ENCODE results near the gene TNK1.

Gene TNK1

GRCh38 chr17:7379134-7379533 lies 1.8 kb upstream of the TNK1 start:
- DNase-seq (ENCODE audit: low read depth) = no peak
- no peak overlapping the region for H3K4me3 ChIP-seq (ENCODE audit: low read depth, low read length)
- TF ChIP-seq POLR2A (IDR thresholded peaks at IDR 0.05; ENCODE audit: extremely low read depth, insufficient read length) (no peak), MYC (IDR thresholded peaks at IDR 0.05; ENCODE audit: low read depth, low read length) (no peak), CTCF (IDR thresholded peaks at IDR 0.05; ENCODE audit: low read depth, low read length) (no peak), MAX (IDR thresholded peaks at IDR 0.05; ENCODE audit: low read depth, low read length) (no peak)

GRCh38 chr17:7380321-7380720 lies 568 bp upstream of the TNK1 start:
- no peak overlapping the region for H3K4me3 ChIP-seq (ENCODE audit: low read depth, low read length)
- DNase-seq (ENCODE audit: low read depth) = no peak
- TF ChIP-seq CTCF (IDR thresholded peaks at IDR 0.05; ENCODE audit: low read depth, low read length) (no peak), POLR2A (IDR thresholded peaks at IDR 0.05; ENCODE audit: extremely low read depth, insufficient read length) (no peak), MAX (IDR thresholded peaks at IDR 0.05; ENCODE audit: low read depth, low read length) (no peak), MYC (IDR thresholded peaks at IDR 0.05; ENCODE audit: low read depth, low read length) (no peak)

GRCh38 chr17:7382901-7383300 lies 2.0 kb downstream of the TNK1 start:
- no peak for DNase-seq (ENCODE audit: low read depth)
- no peak for TF ChIP-seq CTCF (IDR thresholded peaks at IDR 0.05; ENCODE audit: low read depth, low read length)
- TF ChIP-seq MAX (IDR thresholded peaks at IDR 0.05; ENCODE audit: low read depth, low read length) = no peak
- TF ChIP-seq POLR2A (IDR thresholded peaks at IDR 0.05; ENCODE audit: extremely low read depth, insufficient read length) = no peak
- no peak for TF ChIP-seq MYC (IDR thresholded peaks at IDR 0.05; ENCODE audit: low read depth, low read length)
- no peak overlapping the region for H3K4me3 ChIP-seq (ENCODE audit: low read depth, low read length)

GRCh38 chr17:7383371-7383741 lies 2.5 kb downstream of the TNK1 start:
- DNase-seq (ENCODE audit: low read depth) = no peak
- TF ChIP-seq CTCF (IDR thresholded peaks at IDR 0.05; ENCODE audit: low read depth, low read length) = no peak
- no peak for TF ChIP-seq MYC (IDR thresholded peaks at IDR 0.05; ENCODE audit: low read depth, low read length)
- no peak overlapping the region for H3K4me3 ChIP-seq (ENCODE audit: low read depth, low read length)

GRCh38 chr17:7383742-7384488 lies 3.0 kb downstream of the TNK1 start:
- DNase-seq (ENCODE audit: low read depth) = no peak
- TF ChIP-seq MAX (IDR thresholded peaks at IDR 0.05; ENCODE audit: low read depth, low read length) (no peak), CTCF (IDR thresholded peaks at IDR 0.05; ENCODE audit: low read depth, low read length) (no peak), MYC (IDR thresholded peaks at IDR 0.05; ENCODE audit: low read depth, low read length) (no peak), POLR2A (IDR thresholded peaks at IDR 0.05; ENCODE audit: extremely low read depth, insufficient read length) (no peak)
- H3K4me3 ChIP-seq (ENCODE audit: low read depth, low read length) = no peak overlapping the region

All from NB4 (cell line).